AG10803 (cell line): ENCODE measurements around the gene KLHL36.
"Not testable (repeated sequence)": the region's sequence is repeated elsewhere in the genome, so short reads cannot be mapped to it uniquely, and the experiment has no call there.

Experiments
- DNase-seq: peaks from one replicate; pipeline ENCODE4 v3.0.0; 2010; ENCODE audit warnings: low read depth
- H3K4me3 ChIP-seq: 2 replicates; pipeline ENCODE4 v1.5.1; 2011; ENCODE audit warnings: mild to moderate bottlenecking, low read length, control low read depth
- TF ChIP-seq, protein P1 (sequence below): conservative IDR thresholded peaks from 2 replicates; pipeline ENCODE4 v1.5.1; 2011; ENCODE audit warnings: mild to moderate bottlenecking, low read length, control low read depth, inconsistent platforms

Gene KLHL36

DNA sequence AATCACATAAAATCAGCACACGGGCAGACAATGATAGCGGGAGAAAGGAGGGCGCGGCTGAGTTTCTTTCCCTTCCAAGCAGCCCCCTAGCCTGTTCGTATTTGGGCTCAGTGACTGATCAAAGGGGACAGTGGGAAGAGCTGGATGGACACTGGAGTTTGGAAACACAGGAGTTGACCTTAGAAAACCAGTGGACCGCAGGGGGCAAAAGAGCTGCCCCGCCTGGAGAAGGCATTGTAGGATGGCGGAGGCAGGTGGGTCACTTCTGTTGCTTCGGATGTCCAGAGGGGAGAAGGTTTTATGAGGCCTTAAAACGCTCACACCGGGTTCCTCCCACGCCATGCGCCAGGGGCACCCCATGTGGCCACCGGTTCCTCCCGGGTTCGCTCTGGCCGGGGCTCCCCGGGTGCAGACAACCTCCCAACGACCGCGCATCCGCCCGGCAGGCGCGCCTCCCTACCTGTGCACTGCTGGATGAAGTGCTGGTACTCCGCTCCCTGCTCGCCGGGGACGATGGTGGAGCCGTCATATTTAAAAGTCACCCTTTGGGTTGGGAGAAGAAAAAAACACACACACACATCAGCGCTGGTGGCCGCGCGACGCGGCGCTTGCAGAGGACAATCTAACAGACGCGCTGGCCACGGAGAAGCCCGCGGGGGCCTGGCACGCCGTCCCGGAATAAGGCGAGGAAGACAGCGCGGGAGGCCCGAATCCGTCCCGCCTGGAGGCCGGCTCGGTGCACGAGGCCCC is 31.1 kb upstream of the KLHL36 start:
- DNase-seq = no peak
- TF ChIP-seq, protein P1, sequence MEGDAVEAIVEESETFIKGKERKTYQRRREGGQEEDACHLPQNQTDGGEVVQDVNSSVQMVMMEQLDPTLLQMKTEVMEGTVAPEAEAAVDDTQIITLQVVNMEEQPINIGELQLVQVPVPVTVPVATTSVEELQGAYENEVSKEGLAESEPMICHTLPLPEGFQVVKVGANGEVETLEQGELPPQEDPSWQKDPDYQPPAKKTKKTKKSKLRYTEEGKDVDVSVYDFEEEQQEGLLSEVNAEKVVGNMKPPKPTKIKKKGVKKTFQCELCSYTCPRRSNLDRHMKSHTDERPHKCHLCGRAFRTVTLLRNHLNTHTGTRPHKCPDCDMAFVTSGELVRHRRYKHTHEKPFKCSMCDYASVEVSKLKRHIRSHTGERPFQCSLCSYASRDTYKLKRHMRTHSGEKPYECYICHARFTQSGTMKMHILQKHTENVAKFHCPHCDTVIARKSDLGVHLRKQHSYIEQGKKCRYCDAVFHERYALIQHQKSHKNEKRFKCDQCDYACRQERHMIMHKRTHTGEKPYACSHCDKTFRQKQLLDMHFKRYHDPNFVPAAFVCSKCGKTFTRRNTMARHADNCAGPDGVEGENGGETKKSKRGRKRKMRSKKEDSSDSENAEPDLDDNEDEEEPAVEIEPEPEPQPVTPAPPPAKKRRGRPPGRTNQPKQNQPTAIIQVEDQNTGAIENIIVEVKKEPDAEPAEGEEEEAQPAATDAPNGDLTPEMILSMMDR = no peak
- H3K4me3 ChIP-seq = peak overlapping the region; percentile 80

DNA sequence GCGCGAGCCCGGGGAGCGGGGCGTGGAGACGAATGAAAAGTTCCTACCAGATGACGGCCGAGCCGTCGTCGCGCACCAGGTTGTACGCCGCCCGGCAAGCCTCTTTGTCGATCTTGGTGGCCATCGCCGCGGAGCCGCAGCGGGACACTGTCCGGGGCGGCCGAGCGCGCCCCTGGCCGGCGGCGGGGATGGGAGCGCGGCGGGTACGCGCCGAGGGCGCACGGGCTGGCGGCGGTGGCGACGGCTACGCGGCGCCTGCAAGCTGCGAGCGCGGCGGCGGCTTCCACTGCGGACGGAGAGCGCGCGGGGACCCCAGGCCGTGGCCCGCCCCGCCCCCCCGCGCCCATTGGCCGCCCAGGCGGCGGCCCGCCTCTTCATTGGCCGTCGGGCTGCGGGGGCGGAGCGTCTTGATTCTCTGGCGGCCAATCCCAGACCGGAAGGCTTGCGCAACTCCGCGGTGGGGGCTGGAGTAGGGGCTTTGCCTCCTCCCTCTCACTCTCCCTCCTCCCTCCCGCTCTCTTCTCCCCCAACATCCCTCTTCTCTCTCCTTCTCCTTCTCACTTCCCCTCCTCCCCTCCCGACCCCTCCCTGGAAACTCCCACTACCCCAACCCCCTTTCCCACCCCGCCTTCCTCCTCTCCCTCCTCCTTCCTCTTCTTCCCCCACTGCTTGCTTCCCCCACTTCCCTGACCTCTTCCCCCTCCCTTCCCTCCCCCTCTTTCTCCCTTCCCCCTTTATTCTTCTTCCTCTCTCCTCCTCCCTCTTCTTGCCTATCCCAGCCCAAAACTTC is 30.3 kb upstream of the KLHL36 start, which contains the start of gene COTL1:
COTL1 (minus strand) TSS at position 288 of the 790 bp plus-strand sequence; CDS start at position 124, 164 bp downstream.
- H3K4me3 ChIP-seq = peak within 1 kb of the TSS; percentile 80
- DNase-seq = peak; percentile 98
- TF ChIP-seq, protein P1 = no peak

DNA sequence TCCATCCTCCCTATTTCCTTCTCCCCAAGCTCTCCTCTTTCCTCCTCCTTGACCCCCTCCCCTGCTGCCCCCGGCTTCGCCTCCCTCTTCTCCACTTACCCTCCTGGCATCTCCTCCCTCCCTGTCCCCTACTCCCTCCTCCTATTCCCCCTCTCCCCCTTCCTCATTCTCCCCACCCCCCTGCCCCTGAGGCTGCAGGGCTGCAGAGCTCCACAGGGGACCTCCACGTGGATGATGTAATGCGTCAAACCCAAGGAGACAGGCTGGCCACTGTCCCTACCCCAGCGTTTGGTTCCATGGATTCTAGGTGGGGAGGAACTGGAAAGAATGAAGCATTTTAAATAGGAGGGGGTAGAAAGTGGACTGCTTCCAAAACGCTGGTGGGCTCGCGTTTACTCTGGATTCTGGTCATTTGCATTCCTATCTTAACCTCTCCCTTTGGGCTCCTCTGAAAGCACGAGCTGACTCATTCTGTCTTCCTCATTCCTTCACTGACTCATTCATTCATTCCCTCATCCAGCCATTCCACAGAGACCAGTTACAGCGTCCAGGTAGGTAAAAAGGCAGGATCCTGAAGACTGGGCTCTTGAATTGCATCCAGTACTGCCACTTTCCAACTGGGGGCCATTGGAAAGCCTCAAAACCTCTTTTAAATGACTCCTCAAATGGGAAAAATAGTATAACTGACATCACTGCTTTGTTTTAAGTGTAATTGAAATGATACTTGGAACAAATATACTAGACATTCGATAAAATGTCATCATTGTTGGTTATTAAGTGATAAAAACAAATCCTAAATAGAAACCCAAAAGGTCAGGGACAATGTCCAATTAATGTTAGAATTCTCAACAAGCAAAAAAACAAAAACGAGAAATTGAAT is 29.5 kb upstream of the KLHL36 start:
- peak overlapping the region; percentile 49 for H3K4me3 ChIP-seq
- TF ChIP-seq, protein P1 = peak; percentile 14; the same call in 1 of the 2 replicates
- peak; percentile 94 for DNase-seq

DNA sequence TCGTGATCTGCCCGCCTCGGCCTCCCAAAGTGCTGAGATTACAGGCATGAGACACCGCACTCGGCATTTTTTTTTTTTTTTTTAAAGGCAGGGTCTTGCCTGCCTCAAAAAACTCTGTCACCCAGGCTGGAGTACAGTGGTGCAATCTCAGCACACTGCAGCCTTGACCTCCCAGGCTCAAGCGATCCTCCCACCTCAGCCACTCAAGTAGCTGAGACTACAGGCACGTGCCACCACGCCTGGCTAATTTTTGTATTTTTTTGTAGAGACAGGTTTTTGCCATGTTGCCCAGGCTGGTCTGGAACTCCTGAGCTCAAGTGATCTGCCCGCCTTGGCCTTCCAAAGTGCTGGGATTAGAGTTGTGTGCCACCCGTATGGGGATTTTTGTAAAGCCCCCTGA is 27.4 kb upstream of the KLHL36 start:
- not testable (repeated sequence) for H3K4me3 ChIP-seq, DNase-seq

DNA sequence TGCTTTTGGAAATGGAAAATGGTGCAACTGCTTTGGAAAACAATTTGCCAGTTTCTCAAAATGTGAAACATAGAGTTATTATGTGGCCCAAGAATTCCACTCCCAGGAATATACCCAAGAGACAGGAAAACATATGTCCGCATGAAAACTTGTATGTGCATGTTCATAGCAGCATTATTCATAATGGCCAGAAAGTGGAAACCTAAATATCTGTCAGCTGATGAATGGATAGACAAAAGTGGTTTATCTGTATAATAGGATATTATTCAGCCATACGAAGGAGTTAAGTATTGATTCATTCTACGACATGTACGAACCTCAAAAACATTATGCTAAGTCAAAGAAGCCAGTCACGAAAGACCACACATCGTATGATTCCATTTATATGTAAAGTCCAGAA is 22.8 kb upstream of the KLHL36 start:
- TF ChIP-seq, protein P1 = no peak
- DNase-seq = no peak

GRCh38 chr16:84628226-84628731 is 20.0 kb upstream of the KLHL36 start:
- DNase-seq = no peak
- TF ChIP-seq, protein P1 = no peak
- no peak overlapping the region for H3K4me3 ChIP-seq

More for the DNA sequence above, 22.8 kb upstream of the KLHL36 start:
- no peak overlapping the region for H3K4me3 ChIP-seq

DNA sequence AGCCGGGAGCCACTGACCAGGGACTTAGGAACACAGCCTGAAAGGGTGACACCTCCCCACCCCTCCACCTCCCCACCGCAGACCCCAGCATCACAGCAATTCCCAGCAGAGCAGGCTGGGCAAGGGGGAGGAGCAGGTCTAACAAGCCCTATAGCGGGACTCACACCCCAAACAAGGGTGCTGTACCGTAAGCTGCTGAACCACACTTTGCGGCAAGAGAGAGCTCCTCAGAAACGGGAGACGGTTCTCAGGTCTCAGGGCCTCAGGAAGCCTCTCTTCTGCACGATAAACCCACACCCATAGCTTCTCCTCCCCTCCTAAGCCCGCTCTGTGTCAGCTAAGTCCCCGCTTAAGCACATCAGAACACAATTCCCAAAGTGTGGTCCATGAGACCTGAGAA is 18.7 kb upstream of the KLHL36 start:
- DNase-seq = no peak
- H3K4me3 ChIP-seq = no peak overlapping the region
- TF ChIP-seq, protein P1 = no peak
